ENCODE results near the gene IL31RA. TPM values are rescaled to one million over a fixed set of nuclear protein-coding genes. Genes with fewer than 3 reads are reported as not detected.

The IL31RA gene
- total and polyA plus RNA-seq, 2 experiments from 2014 or later: not detected

DNA sequence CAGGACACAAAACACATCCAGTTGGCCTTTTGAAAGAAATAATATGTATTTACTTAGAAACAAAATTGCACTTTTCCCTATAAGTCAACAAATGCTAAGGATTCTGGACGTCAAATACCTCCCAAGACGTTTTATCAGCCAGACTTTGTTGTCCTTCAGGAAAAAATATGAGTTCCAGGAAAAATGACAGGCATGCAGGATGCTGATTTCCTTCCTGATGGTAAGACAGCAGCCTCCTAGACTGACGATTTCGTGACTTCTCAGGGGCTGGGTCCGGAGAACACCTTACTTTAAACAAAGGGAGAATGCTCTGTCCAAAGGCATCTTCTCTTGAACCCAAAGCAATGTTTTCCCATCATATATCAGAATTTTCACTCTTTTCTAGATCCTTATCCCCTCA lies 74.6 kb downstream of the IL31RA start (continued):
- TF ChIP-seq, protein P1, sequence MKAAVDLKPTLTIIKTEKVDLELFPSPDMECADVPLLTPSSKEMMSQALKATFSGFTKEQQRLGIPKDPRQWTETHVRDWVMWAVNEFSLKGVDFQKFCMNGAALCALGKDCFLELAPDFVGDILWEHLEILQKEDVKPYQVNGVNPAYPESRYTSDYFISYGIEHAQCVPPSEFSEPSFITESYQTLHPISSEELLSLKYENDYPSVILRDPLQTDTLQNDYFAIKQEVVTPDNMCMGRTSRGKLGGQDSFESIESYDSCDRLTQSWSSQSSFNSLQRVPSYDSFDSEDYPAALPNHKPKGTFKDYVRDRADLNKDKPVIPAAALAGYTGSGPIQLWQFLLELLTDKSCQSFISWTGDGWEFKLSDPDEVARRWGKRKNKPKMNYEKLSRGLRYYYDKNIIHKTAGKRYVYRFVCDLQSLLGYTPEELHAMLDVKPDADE (IDR thresholded peaks at IDR 0.05): no peak
- TF ChIP-seq STAT1 (IDR thresholded peaks at IDR 0.05; ENCODE audit: unreplicated experiment) (no peak), POLR2AphosphoS5 (IDR thresholded peaks at IDR 0.05; ENCODE audit: low read depth) (no peak), JUNB (IDR thresholded peaks at IDR 0.05; ENCODE audit: unreplicated experiment) (no peak), ZNF114 (CRISPR knock-in tag; IDR thresholded peaks at IDR 0.05) (no peak), EZH2phosphoT487 (IDR thresholded peaks at IDR 0.05; ENCODE audit: unreplicated experiment) (no peak)

DNA sequence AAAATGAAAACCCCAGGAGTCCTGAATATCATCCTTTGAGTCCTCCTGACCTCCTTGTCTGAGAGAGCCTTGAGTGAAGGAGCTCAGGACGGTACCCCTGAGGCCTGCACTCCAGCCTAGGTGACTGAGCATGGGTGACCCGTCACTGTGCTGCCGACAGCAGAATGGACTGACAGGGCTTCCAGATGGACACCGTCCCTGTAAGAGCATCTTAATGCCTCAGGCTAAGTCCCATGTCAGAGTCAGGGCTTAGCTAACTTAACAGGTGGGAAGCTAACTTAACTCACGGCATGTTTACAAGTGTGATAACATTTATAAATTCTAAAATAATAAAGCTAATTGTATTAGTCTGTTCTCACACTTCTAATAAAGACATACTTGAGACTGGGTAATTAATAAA lies 75.3 kb downstream of the IL31RA start:
- Mint-ChIP-seq H3K27ac (no peak overlapping the region), H3K36me3 (ENCODE audit: low read depth) (no peaks in the 10 kb centered on the region; the same call in 2 of the 3 replicates)
- no peak for DNase-seq (ENCODE audit: low spot score)
- TF ChIP-seq, protein P2, sequence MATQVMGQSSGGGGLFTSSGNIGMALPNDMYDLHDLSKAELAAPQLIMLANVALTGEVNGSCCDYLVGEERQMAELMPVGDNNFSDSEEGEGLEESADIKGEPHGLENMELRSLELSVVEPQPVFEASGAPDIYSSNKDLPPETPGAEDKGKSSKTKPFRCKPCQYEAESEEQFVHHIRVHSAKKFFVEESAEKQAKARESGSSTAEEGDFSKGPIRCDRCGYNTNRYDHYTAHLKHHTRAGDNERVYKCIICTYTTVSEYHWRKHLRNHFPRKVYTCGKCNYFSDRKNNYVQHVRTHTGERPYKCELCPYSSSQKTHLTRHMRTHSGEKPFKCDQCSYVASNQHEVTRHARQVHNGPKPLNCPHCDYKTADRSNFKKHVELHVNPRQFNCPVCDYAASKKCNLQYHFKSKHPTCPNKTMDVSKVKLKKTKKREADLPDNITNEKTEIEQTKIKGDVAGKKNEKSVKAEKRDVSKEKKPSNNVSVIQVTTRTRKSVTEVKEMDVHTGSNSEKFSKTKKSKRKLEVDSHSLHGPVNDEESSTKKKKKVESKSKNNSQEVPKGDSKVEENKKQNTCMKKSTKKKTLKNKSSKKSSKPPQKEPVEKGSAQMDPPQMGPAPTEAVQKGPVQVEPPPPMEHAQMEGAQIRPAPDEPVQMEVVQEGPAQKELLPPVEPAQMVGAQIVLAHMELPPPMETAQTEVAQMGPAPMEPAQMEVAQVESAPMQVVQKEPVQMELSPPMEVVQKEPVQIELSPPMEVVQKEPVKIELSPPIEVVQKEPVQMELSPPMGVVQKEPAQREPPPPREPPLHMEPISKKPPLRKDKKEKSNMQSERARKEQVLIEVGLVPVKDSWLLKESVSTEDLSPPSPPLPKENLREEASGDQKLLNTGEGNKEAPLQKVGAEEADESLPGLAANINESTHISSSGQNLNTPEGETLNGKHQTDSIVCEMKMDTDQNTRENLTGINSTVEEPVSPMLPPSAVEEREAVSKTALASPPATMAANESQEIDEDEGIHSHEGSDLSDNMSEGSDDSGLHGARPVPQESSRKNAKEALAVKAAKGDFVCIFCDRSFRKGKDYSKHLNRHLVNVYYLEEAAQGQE (IDR thresholded peaks at IDR 0.05; ENCODE audit: unreplicated experiment): no peak
- TF ChIP-seq, protein P3, sequence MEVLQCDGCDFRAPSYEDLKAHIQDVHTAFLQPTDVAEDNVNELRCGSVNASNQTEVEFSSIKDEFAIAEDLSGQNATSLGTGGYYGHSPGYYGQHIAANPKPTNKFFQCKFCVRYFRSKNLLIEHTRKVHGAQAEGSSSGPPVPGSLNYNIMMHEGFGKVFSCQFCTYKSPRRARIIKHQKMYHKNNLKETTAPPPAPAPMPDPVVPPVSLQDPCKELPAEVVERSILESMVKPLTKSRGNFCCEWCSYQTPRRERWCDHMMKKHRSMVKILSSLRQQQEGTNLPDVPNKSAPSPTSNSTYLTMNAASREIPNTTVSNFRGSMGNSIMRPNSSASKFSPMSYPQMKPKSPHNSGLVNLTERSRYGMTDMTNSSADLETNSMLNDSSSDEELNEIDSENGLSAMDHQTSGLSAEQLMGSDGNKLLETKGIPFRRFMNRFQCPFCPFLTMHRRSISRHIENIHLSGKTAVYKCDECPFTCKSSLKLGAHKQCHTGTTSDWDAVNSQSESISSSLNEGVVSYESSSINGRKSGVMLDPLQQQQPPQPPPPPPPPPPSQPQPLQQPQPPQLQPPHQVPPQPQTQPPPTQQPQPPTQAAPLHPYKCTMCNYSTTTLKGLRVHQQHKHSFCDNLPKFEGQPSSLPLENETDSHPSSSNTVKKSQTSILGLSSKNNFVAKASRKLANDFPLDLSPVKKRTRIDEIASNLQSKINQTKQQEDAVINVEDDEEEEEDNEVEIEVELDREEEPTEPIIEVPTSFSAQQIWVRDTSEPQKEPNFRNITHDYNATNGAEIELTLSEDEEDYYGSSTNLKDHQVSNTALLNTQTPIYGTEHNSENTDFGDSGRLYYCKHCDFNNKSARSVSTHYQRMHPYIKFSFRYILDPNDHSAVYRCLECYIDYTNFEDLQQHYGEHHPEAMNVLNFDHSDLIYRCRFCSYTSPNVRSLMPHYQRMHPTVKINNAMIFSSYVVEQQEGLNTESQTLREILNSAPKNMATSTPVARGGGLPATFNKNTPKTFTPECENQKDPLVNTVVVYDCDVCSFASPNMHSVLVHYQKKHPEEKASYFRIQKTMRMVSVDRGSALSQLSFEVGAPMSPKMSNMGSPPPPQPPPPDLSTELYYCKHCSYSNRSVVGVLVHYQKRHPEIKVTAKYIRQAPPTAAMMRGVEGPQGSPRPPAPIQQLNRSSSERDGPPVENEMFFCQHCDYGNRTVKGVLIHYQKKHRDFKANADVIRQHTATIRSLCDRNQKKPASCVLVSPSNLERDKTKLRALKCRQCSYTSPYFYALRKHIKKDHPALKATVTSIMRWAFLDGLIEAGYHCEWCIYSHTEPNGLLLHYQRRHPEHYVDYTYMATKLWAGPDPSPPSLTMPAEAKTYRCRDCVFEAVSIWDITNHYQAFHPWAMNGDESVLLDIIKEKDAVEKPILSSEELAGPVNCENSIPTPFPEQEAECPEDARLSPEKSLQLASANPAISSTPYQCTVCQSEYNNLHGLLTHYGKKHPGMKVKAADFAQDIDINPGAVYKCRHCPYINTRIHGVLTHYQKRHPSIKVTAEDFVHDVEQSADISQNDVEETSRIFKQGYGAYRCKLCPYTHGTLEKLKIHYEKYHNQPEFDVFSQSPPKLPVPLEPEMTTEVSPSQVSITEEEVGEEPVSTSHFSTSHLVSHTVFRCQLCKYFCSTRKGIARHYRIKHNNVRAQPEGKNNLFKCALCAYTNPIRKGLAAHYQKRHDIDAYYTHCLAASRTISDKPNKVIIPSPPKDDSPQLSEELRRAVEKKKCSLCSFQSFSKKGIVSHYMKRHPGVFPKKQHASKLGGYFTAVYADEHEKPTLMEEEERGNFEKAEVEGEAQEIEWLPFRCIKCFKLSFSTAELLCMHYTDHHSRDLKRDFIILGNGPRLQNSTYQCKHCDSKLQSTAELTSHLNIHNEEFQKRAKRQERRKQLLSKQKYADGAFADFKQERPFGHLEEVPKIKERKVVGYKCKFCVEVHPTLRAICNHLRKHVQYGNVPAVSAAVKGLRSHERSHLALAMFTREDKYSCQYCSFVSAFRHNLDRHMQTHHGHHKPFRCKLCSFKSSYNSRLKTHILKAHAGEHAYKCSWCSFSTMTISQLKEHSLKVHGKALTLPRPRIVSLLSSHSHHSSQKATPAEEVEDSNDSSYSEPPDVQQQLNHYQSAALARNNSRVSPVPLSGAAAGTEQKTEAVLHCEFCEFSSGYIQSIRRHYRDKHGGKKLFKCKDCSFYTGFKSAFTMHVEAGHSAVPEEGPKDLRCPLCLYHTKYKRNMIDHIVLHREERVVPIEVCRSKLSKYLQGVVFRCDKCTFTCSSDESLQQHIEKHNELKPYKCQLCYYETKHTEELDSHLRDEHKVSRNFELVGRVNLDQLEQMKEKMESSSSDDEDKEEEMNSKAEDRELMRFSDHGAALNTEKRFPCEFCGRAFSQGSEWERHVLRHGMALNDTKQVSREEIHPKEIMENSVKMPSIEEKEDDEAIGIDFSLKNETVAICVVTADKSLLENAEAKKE (CRISPR knock-in tag; IDR thresholded peaks at IDR 0.05): no peak
- TF ChIP-seq, protein P1 (IDR thresholded peaks at IDR 0.05): no peak
- TF ChIP-seq, protein P4, sequence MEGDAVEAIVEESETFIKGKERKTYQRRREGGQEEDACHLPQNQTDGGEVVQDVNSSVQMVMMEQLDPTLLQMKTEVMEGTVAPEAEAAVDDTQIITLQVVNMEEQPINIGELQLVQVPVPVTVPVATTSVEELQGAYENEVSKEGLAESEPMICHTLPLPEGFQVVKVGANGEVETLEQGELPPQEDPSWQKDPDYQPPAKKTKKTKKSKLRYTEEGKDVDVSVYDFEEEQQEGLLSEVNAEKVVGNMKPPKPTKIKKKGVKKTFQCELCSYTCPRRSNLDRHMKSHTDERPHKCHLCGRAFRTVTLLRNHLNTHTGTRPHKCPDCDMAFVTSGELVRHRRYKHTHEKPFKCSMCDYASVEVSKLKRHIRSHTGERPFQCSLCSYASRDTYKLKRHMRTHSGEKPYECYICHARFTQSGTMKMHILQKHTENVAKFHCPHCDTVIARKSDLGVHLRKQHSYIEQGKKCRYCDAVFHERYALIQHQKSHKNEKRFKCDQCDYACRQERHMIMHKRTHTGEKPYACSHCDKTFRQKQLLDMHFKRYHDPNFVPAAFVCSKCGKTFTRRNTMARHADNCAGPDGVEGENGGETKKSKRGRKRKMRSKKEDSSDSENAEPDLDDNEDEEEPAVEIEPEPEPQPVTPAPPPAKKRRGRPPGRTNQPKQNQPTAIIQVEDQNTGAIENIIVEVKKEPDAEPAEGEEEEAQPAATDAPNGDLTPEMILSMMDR (conservative IDR thresholded peaks at IDR 0.05; ENCODE audit: low read depth in 2 of 2): no peak
- TF ChIP-seq STAT1 (IDR thresholded peaks at IDR 0.05; ENCODE audit: unreplicated experiment): no peak
- TF ChIP-seq NANOG (IDR thresholded peaks at IDR 0.05; ENCODE audit: borderline replicate concordance): no peak
- TF ChIP-seq CREB1 (CRISPR knock-in tag; IDR thresholded peaks at IDR 0.05; ENCODE audit: low read depth): no peak
- TF ChIP-seq ZNF114 (CRISPR knock-in tag; IDR thresholded peaks at IDR 0.05): no peak
- no peak for TF ChIP-seq EZH2phosphoT487 (IDR thresholded peaks at IDR 0.05; ENCODE audit: unreplicated experiment)
- TF ChIP-seq JUNB (IDR thresholded peaks at IDR 0.05; ENCODE audit: unreplicated experiment): no peak

More for the DNA sequence above, 75.3 kb downstream of the IL31RA start:
- no peak overlapping the region for H3K4me2 ChIP-seq
- H3K4me3 ChIP-seq: no peak overlapping the region
- H3K9me2 ChIP-seq (ENCODE audit: insufficient read depth): no peaks in the 10 kb centered on the region
- no peaks in the 10 kb centered on the region for H3K27me3 ChIP-seq (ENCODE audit: insufficient read depth)
- H3K9me3 Mint-ChIP-seq: no peaks in the 10 kb centered on the region; the same call in 2 of the 3 replicates
- H4K20me1 ChIP-seq (replicated peaks; ENCODE audit: insufficient read depth): no peaks in the 10 kb centered on the region
- no peak overlapping the region for H3K4me3 Mint-ChIP-seq
- no peak overlapping the region for H3K27ac ChIP-seq (ENCODE audit: low read depth)
- H3K36me3 ChIP-seq (ENCODE audit: insufficient read depth): no peaks in the 10 kb centered on the region
- H3K4me1 ChIP-seq (ENCODE audit: insufficient read depth): no peaks in the 10 kb centered on the region
- no peak overlapping the region for H2AFZ ChIP-seq
- no peaks in the 10 kb centered on the region for H3F3A ChIP-seq (replicated peaks; ENCODE audit: low read depth)
- H3K4me1 Mint-ChIP-seq: peaks cover 8% of the 10 kb centered on the region
- no peaks in the 10 kb centered on the region for H3K79me2 ChIP-seq (replicated peaks; ENCODE audit: insufficient read depth)
- H3K27me3 Mint-ChIP-seq (ENCODE audit: insufficient read depth, low read depth, poor library complexity): peaks cover 7% of the 10 kb centered on the region
- ATAC-seq: no peak
